HK-2 (cell line): Measurements from ENCODE around the gene LRRC4C.

ENCODE experiments used
- DNase-seq: peaks from one replicate; pipeline ENCODE4 v3.0.0-alpha.2; 2018; ENCODE audit not compliant: unreplicated experiment

Gene LRRC4C

GRCh38 chr11:41323446-41323845 is 136.0 kb downstream of the LRRC4C start:
- no peak for DNase-seq

GRCh38 chr11:41320653-41321052 is 138.8 kb downstream of the LRRC4C start:
- DNase-seq = no peak

- DNase-seq = no peak
These were observed 139.2 kb downstream of the LRRC4C start for GRCh38 chr11:41320238-41320637.

GRCh38 chr11:41319434-41319833 is 140.0 kb downstream of the LRRC4C start:
- no peak for DNase-seq

GRCh38 chr11:41316751-41317150 is 142.7 kb downstream of the LRRC4C start:
- DNase-seq = no peak

- DNase-seq = no peak
These were observed 146.2 kb downstream of the LRRC4C start for GRCh38 chr11:41313226-41313625.

GRCh38 chr11:41309716-41310115 is 149.7 kb downstream of the LRRC4C start:
- DNase-seq = no peak

GRCh38 chr11:41309111-41309522 is 150.3 kb downstream of the LRRC4C start:
- DNase-seq = no peak

- no peak for DNase-seq
These were observed 151.2 kb downstream of the LRRC4C start for GRCh38 chr11:41308286-41308685.

- no peak for DNase-seq
These were observed 152.0 kb downstream of the LRRC4C start for GRCh38 chr11:41307296-41308080.

- DNase-seq = no peak
These were observed 153.0 kb downstream of the LRRC4C start for GRCh38 chr11:41306431-41306830.

- DNase-seq = no peak
These were observed 158.4 kb downstream of the LRRC4C start for GRCh38 chr11:41301023-41301422.

GRCh38 chr11:41289408-41289807 is 170.0 kb downstream of the LRRC4C start:
- DNase-seq = no peak

- no peak for DNase-seq
These were observed 172.7 kb downstream of the LRRC4C start for GRCh38 chr11:41286751-41287150.

- no peak for DNase-seq
These were observed 175.1 kb downstream of the LRRC4C start for GRCh38 chr11:41284354-41284753.

GRCh38 chr11:41283191-41283930 is 176.1 kb downstream of the LRRC4C start:
- DNase-seq = no peak

GRCh38 chr11:41282395-41282794 is 177.1 kb downstream of the LRRC4C start:
- no peak for DNase-seq

- DNase-seq = no peak
These were observed 178.2 kb downstream of the LRRC4C start for GRCh38 chr11:41281131-41281742.

GRCh38 chr11:41274831-41275230 is 184.6 kb downstream of the LRRC4C start:
- DNase-seq = no peak

- DNase-seq = no peak
These were observed 185.5 kb downstream of the LRRC4C start for GRCh38 chr11:41273908-41274307.

- DNase-seq = no peak
These were observed 192.0 kb downstream of the LRRC4C start for GRCh38 chr11:41267451-41267850.

- DNase-seq = no peak
These were observed 203.4 kb downstream of the LRRC4C start for GRCh38 chr11:41256041-41256440.

GRCh38 chr11:41254966-41255365 is 204.5 kb downstream of the LRRC4C start:
- DNase-seq = no peak
